ENCODE results near the gene SNAI1.

The SNAI1 gene

GRCh38 chr20:50038169-50038568, 55.4 kb downstream of the SNAI1 start:
- no peak for DNase-seq

Data from hematopoietic multipotent progenitor cell treated with erythropoietin and hydrocortisone succinate and interleukin-3 and kit ligand, for 4 days (in vitro differentiated cells).